ENCODE measurements around the gene UBE2C. TPM values are rescaled to one million over a fixed set of nuclear protein-coding genes. Genes with fewer than 3 reads are reported as not detected.
"Not testable (repeated sequence)": the region's sequence is repeated elsewhere in the genome, so short reads cannot be mapped to it uniquely, and the experiment has no call there.

Gene UBE2C
- total and polyA plus RNA-seq, 12 donors, result 0.79 to 43.3 (median 2.7) TPM

DNA sequence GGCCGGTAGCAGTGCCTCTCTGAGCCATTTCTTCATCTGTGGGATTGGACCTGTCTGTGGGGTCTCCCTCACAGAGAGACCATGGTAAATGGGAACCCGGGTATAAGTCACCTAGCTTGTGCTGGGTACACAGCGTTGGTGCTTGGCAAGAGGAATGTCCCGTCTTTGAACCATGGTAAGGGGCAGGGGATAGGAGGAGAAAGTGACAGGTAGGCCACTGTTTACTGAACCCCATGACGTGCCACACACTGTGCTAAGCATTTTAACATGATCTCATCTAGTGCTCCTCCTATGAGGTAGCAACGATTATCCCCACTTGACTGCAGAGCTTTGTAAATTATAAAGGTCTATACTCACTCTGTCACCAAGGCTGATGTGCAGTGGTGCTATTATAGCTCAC lies 15.3 kb downstream of the UBE2C start:
- intact Hi-C loops (cut with DNase I), result no loop called here
- H3K27ac ChIP-seq, result peak overlapping the region in 1 of 5 donors; percentile 69
- H3K4me1 ChIP-seq (replicated peaks in 1 of 2), result peaks cover 11 to 29% of the 10 kb centered on the region in 2 donors
- H3K27me3 ChIP-seq, result no peaks in the 10 kb centered on the region
- no peak for DNase-seq
- H3K4me3 ChIP-seq, result no peak overlapping the region
- no peaks in the 10 kb centered on the region for H3K36me3 ChIP-seq (replicated peaks in 1 of 2)
- H3K9me3 ChIP-seq (replicated peaks in 1 of 3), result no peaks in the 10 kb centered on the region
- TF ChIP-seq, protein P1, sequence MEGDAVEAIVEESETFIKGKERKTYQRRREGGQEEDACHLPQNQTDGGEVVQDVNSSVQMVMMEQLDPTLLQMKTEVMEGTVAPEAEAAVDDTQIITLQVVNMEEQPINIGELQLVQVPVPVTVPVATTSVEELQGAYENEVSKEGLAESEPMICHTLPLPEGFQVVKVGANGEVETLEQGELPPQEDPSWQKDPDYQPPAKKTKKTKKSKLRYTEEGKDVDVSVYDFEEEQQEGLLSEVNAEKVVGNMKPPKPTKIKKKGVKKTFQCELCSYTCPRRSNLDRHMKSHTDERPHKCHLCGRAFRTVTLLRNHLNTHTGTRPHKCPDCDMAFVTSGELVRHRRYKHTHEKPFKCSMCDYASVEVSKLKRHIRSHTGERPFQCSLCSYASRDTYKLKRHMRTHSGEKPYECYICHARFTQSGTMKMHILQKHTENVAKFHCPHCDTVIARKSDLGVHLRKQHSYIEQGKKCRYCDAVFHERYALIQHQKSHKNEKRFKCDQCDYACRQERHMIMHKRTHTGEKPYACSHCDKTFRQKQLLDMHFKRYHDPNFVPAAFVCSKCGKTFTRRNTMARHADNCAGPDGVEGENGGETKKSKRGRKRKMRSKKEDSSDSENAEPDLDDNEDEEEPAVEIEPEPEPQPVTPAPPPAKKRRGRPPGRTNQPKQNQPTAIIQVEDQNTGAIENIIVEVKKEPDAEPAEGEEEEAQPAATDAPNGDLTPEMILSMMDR (IDR thresholded peaks at IDR 0.05), result no peak
- no peak for TF ChIP-seq POLR2A (IDR thresholded peaks at IDR 0.05)
- WGBS, 4 donors, result 69 to 81% (median 74%) methylated on average over 4 to 6 of the region's 6 CpGs

- H3K36me3 ChIP-seq (replicated peaks in 1 of 2), result no peaks in the 10 kb centered on the region
- H3K27me3 ChIP-seq, result no peaks in the 10 kb centered on the region
- no peak for DNase-seq
- H3K9me3 ChIP-seq (replicated peaks in 1 of 3), result no peaks in the 10 kb centered on the region
- TF ChIP-seq POLR2A (IDR thresholded peaks at IDR 0.05), result no peak
- TF ChIP-seq, protein P1 (IDR thresholded peaks at IDR 0.05), result no peak
- peak overlapping the region in 3 of 5 donors; percentile 5 to 62 (median 39) for H3K27ac ChIP-seq
- intact Hi-C loops (cut with DNase I), result no loop called here
- H3K4me3 ChIP-seq, result no peak overlapping the region
- 48 to 70% (median 53%) methylated on average over 2 of the region's 2 CpGs for WGBS, 4 donors
- H3K4me1 ChIP-seq (replicated peaks in 1 of 2), result peaks cover 16 to 26% of the 10 kb centered on the region in 2 donors
Measured at GRCh38 chr20:45828589-45828988, 16.1 kb downstream of the UBE2C start.

DNA sequence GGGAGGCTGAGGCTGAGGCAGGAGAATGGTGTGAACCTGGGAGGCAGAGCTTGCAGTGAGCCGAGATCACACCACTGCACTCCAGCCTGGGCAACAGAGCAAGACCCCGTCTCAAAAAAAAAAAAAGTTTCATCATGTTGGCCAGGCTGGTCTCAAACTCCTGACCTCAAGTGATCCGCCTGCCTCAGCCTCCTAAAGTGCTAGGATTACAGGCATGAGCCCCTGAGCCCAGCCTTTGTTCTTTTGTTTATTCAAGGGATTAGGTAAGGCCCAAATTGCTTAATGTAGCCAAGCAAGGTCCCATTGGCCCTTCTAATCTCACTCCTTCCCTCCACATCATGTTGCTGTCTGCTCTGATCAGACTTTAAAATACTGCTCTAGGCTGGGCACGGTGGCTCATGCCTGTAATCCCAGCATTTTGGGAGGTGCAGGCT lies 17.2 kb downstream of the UBE2C start:
- H3K36me3 ChIP-seq (replicated peaks in 1 of 2); DNase-seq; H3K27ac ChIP-seq; H3K27me3 ChIP-seq; intact Hi-C loops (cut with DNase I); H3K4me3 ChIP-seq; H3K9me3 ChIP-seq (replicated peaks in 1 of 3): not testable (repeated sequence)
- peaks cover 22 to 25% of the 10 kb centered on the region in 2 donors for H3K4me1 ChIP-seq (replicated peaks in 1 of 2)
- WGBS, 4 donors, result 86 to 97% (median 93%) methylated on average over 4 of the region's 4 CpGs

GRCh38 chr20:45832619-45833018 lies 20.2 kb downstream of the UBE2C start:
- Histone ChIP-seq H3K27ac (peak overlapping the region; percentile 93 to 96 (median 95)), H3K9me3 (replicated peaks in 1 of 3) (no peaks in the 10 kb centered on the region), H3K4me1 (replicated peaks in 1 of 2) (peaks cover 31 to 36% of the 10 kb centered on the region in 2 donors), H3K27me3 (no peaks in the 10 kb centered on the region), H3K4me3 (peak overlapping the region in 2 of 4 donors; percentile 53 to 79), H3K36me3 (replicated peaks in 1 of 2) (no peaks in the 10 kb centered on the region)
- intact Hi-C loops (cut with DNase I), result no loop called here
- DNase-seq, result no peak
- no peak for TF ChIP-seq POLR2A (IDR thresholded peaks at IDR 0.05)
- TF ChIP-seq, protein P1 (IDR thresholded peaks at IDR 0.05), result no peak
- 79 to 91% (median 89%) methylated on average over 4 of the region's 4 CpGs for WGBS, 4 donors
